ENCODE data around the gene ITGB1BP2. TPM values are rescaled to one million over a fixed set of nuclear protein-coding genes. Genes with fewer than 3 reads are reported as not detected.
"Not testable (repeated sequence)": the region's sequence is repeated elsewhere in the genome, so short reads cannot be mapped to it uniquely, and the experiment has no call there.

Gene ITGB1BP2
- total RNA-seq, 1 experiment from 2014 or later = 3.7 TPM

GRCh38 chrX:71349867-71350266 lies 48.3 kb downstream of the ITGB1BP2 start:
- H4K91ac ChIP-seq (ENCODE audit: insufficient read length, low read depth, low read length); DNase-seq; H3K79me2 ChIP-seq (ENCODE audit: insufficient read depth, low read length); H3T11ph ChIP-seq (ENCODE audit: low read length); H2BK12ac ChIP-seq (ENCODE audit: insufficient read length, low read depth, low read length); H2AFZ ChIP-seq (ENCODE audit: low read length); H3K27me3 Mint-ChIP-seq (ENCODE audit: low read depth); H3K36me3 Mint-ChIP-seq (ENCODE audit: insufficient read depth in 1 of 3, low read depth in 3 of 3); H2BK20ac ChIP-seq (ENCODE audit: low read depth, low read length, poor library complexity, severe bottlenecking); H3K79me1 ChIP-seq (ENCODE audit: insufficient read depth, low read depth, low read length, poor library complexity, severe bottlenecking); H2BK15ac ChIP-seq (ENCODE audit: low read depth, low read length); H3K27ac Mint-ChIP-seq; H3K18ac ChIP-seq (ENCODE audit: insufficient read length, low read depth, low read length); H3K9ac ChIP-seq (ENCODE audit: extremely low read depth, insufficient read length, low read length); H4K5ac ChIP-seq (ENCODE audit: insufficient read length, low read depth, low read length); H3K56ac ChIP-seq (ENCODE audit: insufficient read length, low read depth, low read length); H3K4me1 ChIP-seq (ENCODE audit: insufficient read depth, low read length); H4K8ac ChIP-seq (replicated peaks; ENCODE audit: insufficient read length, low read depth, low read length); H3K4ac ChIP-seq (ENCODE audit: low read depth, low read length); H3K4me2 ChIP-seq (ENCODE audit: insufficient read depth, insufficient read length, low read length); H3K23me2 ChIP-seq (ENCODE audit: insufficient read length, low read depth, low read length, poor library complexity, severe bottlenecking); H3K27ac ChIP-seq (ENCODE audit: insufficient read length, low read depth, low read length); H2BK120ac ChIP-seq (ENCODE audit: low read depth, low read length, poor library complexity, severe bottlenecking); H3K4me3 Mint-ChIP-seq; H2AK5ac ChIP-seq (ENCODE audit: insufficient read length, low read length); H3K4me1 Mint-ChIP-seq; H4K20me1 ChIP-seq (ENCODE audit: control insufficient read depth, insufficient read depth, insufficient read length); H3K14ac ChIP-seq (ENCODE audit: insufficient read depth, low read length); H3K27me3 ChIP-seq (ENCODE audit: insufficient read depth, low read length); H3K23ac ChIP-seq (ENCODE audit: insufficient read length, low read depth, low read length); H2BK5ac ChIP-seq (ENCODE audit: insufficient read length, low read length): not testable (repeated sequence)
- H3K9me3 Mint-ChIP-seq = peaks cover 31 to 35% of the 10 kb centered on the region in 2 experiments
- WGBS (ENCODE audit: extremely low coverage, insufficient read length, low lambda C conversion rate) = no CpG with 5 or more reads among the region's 6 CpGs
- TF ChIP-seq CTCF (conservative IDR thresholded peaks at IDR 0.05) = 0 out of 3 replicates have a peak, but pooled peaks have one; percentile 10
- H3K9me3 ChIP-seq (ENCODE audit: control insufficient read depth, low read depth, low read length) = peaks cover 16% of the 10 kb centered on the region

GRCh38 chrX:71352439-71352838 lies 50.9 kb downstream of the ITGB1BP2 start:
- H2BK15ac ChIP-seq (ENCODE audit: low read depth, low read length); H2BK20ac ChIP-seq (ENCODE audit: low read depth, low read length, poor library complexity, severe bottlenecking); H3K4me1 ChIP-seq (ENCODE audit: insufficient read depth, low read length); H3K79me1 ChIP-seq (ENCODE audit: insufficient read depth, low read depth, low read length, poor library complexity, severe bottlenecking); H3K9ac ChIP-seq (ENCODE audit: extremely low read depth, insufficient read length, low read length); H4K8ac ChIP-seq (replicated peaks; ENCODE audit: insufficient read length, low read depth, low read length); H3K23me2 ChIP-seq (ENCODE audit: insufficient read length, low read depth, low read length, poor library complexity, severe bottlenecking); H3K27ac ChIP-seq (ENCODE audit: insufficient read length, low read depth, low read length); H2AFZ ChIP-seq (ENCODE audit: low read length); H3K36me3 Mint-ChIP-seq (ENCODE audit: insufficient read depth in 1 of 3, low read depth in 3 of 3); H4K91ac ChIP-seq (ENCODE audit: insufficient read length, low read depth, low read length); H3K56ac ChIP-seq (ENCODE audit: insufficient read length, low read depth, low read length); DNase-seq; H3K4me3 Mint-ChIP-seq; H2BK120ac ChIP-seq (ENCODE audit: low read depth, low read length, poor library complexity, severe bottlenecking); H3T11ph ChIP-seq (ENCODE audit: low read length); H3K27me3 ChIP-seq (ENCODE audit: insufficient read depth, low read length); H3K79me2 ChIP-seq (ENCODE audit: insufficient read depth, low read length); H4K20me1 ChIP-seq (ENCODE audit: control insufficient read depth, insufficient read depth, insufficient read length); H3K18ac ChIP-seq (ENCODE audit: insufficient read length, low read depth, low read length); H3K27ac Mint-ChIP-seq; H2BK12ac ChIP-seq (ENCODE audit: insufficient read length, low read depth, low read length); H3K23ac ChIP-seq (ENCODE audit: insufficient read length, low read depth, low read length); H3K4me2 ChIP-seq (ENCODE audit: insufficient read depth, insufficient read length, low read length); H3K4ac ChIP-seq (ENCODE audit: low read depth, low read length); H2BK5ac ChIP-seq (ENCODE audit: insufficient read length, low read length); H3K14ac ChIP-seq (ENCODE audit: insufficient read depth, low read length); H2AK5ac ChIP-seq (ENCODE audit: insufficient read length, low read length); H3K4me1 Mint-ChIP-seq; H3K27me3 Mint-ChIP-seq (ENCODE audit: low read depth); H4K5ac ChIP-seq (ENCODE audit: insufficient read length, low read depth, low read length): not testable (repeated sequence)
- whole genome bisulfite sequencing (ENCODE audit: extremely low coverage, insufficient read length, low lambda C conversion rate) = no CpG with 5 or more reads among the region's 5 CpGs
- H3K9me3 Mint-ChIP-seq = peaks cover 36 to 43% of the 10 kb centered on the region in 2 experiments
- H3K9me3 ChIP-seq (ENCODE audit: control insufficient read depth, low read depth, low read length) = peaks cover 24% of the 10 kb centered on the region

Data from H9 (cell line).